NCI-H524 (cell line): ENCODE measurements around the gene SRSF6.
"Not testable (repeated sequence)": the region's sequence is repeated elsewhere in the genome, so short reads cannot be mapped to it uniquely, and the experiment has no call there.

ENCODE experiments used
- DNase-seq, 2 experiments: peaks; one replicate each; lab custom pipeline; 2025; lab: John Stamatoyannopoulos, UW

The SRSF6 gene

GRCh38 chr20:43477193-43477592, 19.5 kb downstream of the SRSF6 start:
- DNase-seq, result no peak

DNA sequence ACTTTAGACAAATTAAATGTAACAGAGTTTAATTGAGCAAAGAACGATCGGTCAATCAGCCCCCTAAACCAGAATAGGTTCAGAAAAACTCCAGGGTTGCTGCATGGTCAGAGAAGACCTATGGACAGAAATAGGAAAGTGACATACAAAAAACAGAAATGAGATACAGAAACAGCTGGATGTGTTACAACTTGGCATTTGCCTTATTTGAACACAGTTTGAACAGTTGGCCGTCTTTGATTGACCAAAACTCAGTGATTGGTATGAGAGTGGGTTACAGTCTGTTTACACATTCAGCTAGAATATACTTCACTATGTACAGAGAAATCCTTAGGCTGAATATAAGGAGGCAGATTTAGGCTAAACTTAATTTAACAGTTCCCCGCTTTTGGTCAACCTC, 19.9 kb downstream of the SRSF6 start:
- DNase-seq, result no peak

DNA sequence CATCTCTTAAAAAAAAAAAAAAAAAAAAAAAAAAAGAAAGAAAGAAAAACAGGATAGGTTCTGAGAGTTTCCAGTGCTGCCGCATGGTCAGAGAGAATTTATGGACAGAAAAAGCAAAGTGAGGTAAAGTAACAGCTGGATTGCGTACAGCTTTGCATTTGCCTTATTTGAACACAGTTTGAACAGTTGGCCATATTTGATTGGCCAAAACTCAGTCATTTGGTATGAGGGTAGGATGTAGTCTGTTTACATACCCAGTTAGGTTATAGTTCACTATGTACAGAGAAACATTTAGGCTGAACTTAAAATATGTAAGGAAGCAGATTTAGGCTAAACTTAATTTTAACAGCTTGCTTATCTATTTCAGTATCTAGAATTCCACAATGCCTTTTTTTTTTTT, 32.3 kb downstream of the SRSF6 start:
- no peak for DNase-seq

DNA sequence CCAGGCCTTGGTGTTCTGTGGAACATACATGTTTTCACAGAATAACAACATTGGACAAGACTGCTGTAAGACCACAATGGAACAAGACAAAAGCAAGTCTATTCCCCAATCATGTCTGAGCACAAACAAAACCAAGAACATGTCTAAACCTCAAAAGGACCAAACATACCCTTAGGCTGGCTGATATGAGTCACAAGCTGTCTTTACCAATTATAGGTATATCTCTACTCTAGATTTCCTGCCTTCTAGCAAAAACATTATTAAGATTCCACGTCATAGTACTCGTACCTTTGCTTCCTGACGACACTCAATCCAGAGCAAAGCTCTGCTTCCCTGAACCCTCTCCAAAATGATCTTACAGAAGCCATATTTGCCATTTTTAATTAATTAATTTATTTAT, 34.4 kb downstream of the SRSF6 start:
- no peak for DNase-seq

DNA sequence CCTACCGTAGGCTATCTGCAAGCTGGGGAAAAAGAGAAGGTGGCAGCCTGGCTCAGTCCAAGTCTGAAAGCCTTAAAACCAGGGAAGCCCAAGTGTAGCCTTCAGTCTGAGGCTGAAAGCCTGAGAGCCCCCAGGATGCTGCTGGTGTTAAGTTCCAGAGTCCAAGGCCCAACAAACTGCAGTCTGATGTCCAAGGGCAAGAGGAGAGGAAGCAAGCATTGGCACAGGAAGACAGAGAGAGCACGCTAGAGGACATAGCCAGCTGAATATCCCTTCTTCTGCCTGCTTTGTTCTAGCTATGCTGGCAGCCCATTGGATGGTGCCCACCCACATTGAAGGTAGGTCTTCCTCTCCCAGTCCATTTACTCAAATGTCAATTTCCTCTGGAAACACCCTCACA, 37.7 kb downstream of the SRSF6 start:
- no peak for DNase-seq

DNA sequence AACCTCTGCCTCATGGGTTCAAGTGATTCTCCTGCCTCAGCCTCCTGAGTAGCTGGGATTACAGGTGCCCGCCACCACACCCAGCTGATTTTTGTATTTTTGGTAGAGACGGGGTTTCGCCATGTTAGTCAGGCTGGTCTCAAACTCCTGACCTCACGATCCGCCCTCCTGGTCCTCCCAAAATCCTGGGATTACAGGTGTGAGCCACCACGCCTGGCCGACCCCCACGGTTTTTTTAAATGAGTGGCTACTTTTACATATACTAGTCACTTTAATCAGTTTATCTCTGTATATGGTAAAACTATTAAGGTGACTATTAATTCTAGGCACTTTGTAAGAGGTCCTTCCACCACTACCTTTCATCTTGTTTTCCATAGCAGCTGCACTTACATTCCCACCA, 44.3 kb downstream of the SRSF6 start:
- DNase-seq, result not testable (repeated sequence)

- no peak for DNase-seq
Measured at GRCh38 chr20:43506238-43506637, 48.5 kb downstream of the SRSF6 start.

DNA sequence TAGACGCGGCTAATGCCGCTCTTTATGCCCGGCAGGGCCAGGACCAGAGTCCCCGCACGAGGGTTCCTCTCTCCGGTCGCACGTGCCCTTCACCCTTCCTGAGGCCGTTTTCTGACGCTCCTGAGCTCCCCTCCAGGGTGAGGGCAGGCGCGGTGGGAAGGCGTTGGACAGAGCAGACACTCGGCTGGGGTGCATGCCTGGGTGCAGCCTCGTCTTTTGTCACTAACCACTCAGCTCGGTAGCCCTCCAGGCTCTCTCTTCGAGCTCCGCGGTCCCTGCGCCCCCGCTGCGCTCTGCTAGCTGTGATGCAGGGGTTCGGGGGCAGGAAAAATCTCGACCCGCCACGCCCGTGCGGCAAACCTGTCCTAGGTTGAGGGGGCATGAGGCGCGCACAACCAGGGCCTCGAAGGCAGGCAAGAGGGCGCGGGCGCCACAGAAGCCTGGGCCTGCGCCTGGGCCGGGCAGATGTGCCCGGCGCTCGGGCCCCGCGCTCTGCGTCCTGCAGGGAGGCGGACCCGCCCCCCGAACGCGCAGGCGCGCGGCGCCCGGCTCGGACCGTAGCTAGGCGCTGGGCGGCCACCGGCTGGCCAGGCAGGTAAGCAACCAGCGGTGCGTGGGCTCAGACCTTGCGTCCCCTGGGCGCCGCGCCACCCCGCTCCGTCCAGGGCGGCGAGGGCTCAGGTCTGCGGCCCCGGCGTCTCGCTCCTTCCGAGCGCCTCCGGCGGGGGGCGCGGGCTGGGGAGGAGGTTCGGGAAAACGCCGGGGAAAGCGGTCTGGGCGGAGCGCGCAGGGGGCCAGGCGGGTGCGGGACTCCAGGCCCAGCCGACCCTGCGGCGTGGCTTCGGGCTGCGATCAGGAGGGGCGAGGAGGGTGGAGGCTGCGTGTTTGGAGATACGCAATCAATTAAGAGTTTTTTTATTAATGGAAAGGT, 49.7 kb downstream of the SRSF6 start, which contains the start of gene L3MBTL1:
L3MBTL1 (plus strand) TSS at position 548 of the 931 bp plus-strand sequence. CDS start 5,807 bp downstream, outside the sequence.
- DNase-seq, result peak; percentile 36 to 72

- no peak for DNase-seq
Measured at GRCh38 chr20:43508106-43508505, 50.4 kb downstream of the SRSF6 start.

- DNase-seq, result no peak
Measured at GRCh38 chr20:43508604-43509040, 50.9 kb downstream of the SRSF6 start.

GRCh38 chr20:43511879-43512278, 54.2 kb downstream of the SRSF6 start:
- DNase-seq, result no peak

DNA sequence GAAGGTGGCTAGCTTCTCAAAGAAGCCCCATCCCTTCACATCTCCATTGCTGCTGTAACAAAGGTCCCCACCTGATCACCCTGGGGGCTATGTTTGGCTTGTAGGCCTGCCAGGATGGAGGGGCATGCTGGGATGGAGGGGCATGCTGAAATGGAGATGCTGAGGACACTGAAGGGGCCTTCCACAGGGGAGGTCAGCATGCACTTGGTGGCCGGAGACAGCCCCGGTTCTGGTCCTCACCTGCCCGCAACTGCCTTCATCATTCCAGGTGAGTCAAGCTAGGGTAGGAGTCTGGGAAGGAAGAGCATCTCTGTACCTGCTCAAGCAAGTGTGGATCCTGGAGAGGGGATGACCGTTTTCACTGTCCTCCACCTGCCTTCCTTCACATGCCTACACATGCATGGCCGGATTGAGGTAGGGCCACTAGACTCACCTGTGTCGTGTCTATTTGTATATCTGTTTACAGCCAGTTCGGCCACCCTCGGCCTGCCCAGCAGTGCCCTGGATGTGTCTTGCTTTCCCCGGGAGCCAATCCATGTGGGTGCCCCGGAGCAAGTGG, 55.8 kb downstream of the SRSF6 start:
- no peak for DNase-seq
